HG02588 (cell line): ENCODE results near the gene HS3ST4.

ENCODE experiments used
- ATAC-seq: cut with Tn5 transposase; IDR thresholded peaks from one replicate; pipeline ENCODE4 v1.9.1; 2021; ENCODE audit warnings: mild to moderate bottlenecking, moderate library complexity; ENCODE audit not compliant: unreplicated experiment

HS3ST4 gene

GRCh38 chr16:25691519-25692091, at the start of gene HS3ST4:
Gene HS3ST4, plus strand, starts transcription at chr16:25691959.
- no peak for ATAC-seq

- no peak for ATAC-seq
These were observed 48.1 kb upstream of the HS3ST4 start for GRCh38 chr16:25643633-25644032.

- no peak for ATAC-seq
These were observed 35.1 kb upstream of the HS3ST4 start for GRCh38 chr16:25656639-25657038.

DNA sequence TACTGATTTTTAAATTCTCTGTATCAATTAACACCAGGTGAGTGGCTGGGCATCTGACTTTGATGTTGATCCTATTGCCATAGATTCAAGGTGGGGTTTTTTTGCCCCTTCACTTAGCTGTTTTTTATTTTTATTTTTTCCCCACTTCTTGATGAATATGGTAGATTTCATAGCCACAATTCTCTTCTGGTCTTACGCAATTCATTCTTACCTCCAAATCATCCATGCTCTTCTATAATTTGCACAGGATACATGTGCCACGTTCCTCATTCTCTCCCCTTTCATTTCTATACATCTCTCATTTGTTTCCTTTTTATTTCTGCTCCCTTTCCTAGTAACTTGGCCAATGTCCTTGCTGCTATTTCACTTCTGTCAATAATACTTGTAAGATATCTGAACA, 14.9 kb upstream of the HS3ST4 start:
- no peak for ATAC-seq

DNA sequence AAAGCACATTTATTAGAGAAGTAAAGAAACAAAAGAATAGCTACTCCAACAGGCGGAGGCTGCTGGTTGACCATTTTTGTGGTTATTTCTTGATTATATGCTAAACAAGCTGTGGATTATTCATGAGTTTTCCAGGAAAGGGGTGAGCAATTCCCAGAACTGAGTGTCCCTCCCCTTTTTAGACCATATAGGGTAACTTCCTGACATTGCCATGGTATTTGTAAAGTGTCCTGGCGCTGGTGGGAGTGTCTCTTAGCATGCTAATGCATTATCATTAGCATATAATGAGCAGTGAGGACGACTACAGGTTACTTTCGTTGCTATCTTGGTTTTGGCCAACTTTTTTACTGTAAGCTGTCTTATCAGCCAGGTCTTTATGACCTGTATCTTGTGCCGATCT, 12.2 kb upstream of the HS3ST4 start:
- no peak for ATAC-seq

GRCh38 chr16:25689137-25689836, 2.5 kb upstream of the HS3ST4 start:
- no peak for ATAC-seq

DNA sequence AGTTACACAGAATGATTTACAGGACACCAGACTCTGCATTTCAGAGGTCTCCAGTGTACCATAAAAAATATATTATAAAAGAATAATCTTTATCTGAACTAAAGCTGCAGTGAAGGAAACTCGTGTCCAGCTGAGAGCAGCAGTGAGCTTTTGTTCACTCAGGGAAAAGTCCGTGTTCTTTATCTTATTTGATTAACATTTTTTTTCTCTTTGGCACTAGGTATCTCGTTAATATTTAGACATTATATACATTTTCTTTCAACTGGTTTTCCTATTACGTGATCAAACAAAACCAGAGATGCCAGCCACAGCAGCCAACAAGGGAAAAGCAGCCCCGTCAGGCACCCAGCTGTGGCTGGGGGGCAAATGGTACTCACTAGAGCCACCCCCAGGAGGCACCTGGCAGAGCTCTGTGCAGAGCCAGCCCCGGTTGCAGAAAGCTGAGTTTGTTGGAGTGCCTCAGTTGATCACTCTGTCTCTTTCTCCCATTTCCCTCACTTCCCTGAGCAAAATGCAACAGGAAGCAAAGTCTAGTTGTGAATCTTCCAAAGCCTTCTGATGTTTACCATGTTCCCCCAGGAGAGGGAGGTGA, 1.1 kb upstream of the HS3ST4 start:
- no peak for ATAC-seq

- ATAC-seq: no peak
These were observed 587 bp downstream of the HS3ST4 start for GRCh38 chr16:25692351-25692741.

DNA sequence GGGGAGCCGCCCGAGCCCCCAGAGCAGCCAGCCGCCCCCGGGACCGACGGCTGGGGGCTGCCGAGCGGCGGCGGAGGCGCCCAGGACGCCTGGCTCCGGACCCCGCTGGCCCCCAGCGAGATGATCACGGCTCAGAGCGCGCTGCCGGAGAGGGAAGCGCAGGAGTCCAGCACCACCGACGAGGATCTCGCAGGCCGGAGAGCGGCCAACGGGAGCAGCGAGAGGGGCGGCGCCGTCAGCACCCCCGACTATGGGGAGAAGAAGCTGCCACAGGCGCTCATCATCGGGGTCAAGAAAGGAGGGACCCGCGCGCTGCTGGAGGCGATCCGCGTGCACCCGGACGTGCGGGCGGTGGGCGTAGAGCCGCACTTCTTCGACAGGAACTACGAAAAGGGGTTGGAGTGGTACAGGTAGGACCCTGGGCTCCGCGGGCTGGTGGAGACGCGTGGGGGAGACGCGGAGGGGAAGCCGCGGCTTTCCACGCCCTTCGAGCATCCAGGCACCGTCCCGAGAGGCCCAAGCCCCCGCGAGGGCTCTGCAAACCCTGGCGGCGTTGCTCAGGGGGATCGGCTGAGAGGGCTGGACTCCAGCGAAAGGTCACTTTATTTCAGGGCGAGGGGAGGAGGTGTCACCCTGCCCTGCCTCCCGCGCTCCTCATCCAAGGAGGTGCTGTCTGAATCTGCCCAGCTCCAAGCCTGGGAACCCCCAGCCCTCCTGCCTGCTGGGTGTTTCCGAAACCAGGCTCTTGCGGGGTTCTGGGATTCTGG, 1.2 kb downstream of the HS3ST4 start:
- ATAC-seq: no peak

- ATAC-seq: no peak
These were observed 1.9 kb downstream of the HS3ST4 start for GRCh38 chr16:25693631-25694030.

- ATAC-seq: no peak
These were observed 7.3 kb downstream of the HS3ST4 start for GRCh38 chr16:25699069-25699468.

- no peak for ATAC-seq
These were observed 8.8 kb downstream of the HS3ST4 start for GRCh38 chr16:25700547-25700946.

- no peak for ATAC-seq
These were observed 15.8 kb downstream of the HS3ST4 start for GRCh38 chr16:25707553-25707952.

- no peak for ATAC-seq
These were observed 16.3 kb downstream of the HS3ST4 start for GRCh38 chr16:25707982-25708583.

GRCh38 chr16:25709213-25709612, 17.5 kb downstream of the HS3ST4 start:
- no peak for ATAC-seq

- ATAC-seq: no peak
These were observed 22.2 kb downstream of the HS3ST4 start for GRCh38 chr16:25713785-25714570.

DNA sequence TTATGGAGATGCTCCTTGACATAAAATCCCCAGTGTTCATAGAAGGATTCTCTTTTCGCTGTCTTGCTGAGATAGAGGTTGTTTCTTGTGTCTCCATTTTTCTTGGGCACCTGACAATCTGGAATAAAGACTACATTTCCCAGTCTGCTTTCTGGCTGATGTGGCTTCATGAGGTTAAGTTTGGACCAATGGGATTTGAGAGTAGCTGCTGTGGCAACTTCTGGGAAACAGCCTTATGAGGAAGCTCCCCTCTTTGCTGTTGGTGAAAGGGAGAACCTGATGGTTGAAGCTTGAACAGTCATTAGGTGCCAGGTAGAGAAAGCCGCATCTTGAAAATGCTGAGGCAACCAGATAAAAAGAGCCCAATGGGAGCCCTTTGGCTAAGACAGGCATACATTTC, 24.4 kb downstream of the HS3ST4 start:
- ATAC-seq: no peak

DNA sequence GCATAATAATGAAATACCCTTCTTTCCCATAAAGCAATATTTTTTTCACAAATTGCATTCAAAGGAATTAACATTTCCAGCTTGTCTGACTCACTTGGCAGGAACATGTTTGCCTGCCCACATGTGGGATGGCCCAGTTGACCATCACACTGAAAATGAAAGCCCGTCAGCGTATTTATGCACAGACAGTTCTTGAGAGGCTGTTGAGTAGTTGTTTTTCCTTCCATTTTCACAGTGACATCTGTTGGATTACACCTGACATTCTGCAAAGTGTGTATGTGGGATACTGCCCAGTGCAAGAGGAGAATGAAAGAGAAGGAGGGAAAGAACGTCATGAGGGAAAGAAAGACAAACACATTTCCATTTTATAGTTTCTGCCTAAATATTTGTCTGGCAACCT, 29.7 kb downstream of the HS3ST4 start:
- ATAC-seq: no peak

DNA sequence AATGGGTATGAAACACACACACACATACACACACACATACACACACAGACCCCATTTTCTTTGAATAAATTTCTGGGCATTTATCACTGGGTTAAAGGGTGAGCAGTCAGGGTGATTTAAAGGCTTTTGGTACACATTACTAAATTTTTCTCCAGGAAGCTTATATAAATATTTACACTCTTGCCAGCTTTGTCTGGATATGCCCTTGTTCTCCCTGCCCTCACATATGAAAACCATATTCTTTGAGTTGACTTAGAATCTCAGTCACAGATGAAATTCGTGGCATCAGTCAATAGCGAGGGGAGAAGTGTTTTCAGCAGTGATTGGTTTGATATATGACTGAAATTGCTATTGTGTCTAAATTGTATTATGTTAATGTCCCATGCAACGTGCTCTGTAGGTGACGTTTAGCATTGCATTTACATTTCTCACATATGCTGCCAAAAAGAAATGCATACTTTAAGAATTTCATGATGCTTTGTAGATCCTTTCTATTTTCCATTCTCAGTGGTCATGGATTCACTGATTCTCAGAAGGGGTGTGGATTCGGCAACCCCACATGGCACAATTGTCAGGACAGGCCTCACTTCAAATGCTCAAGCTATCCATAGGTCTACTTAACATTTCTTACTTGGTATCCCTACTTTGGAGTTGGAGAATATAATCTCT, 34.8 kb downstream of the HS3ST4 start:
- ATAC-seq: no peak
